Endothelial cell (in vitro differentiated cells): ENCODE results near the gene CRACR2B. TPM values are rescaled to one million over a fixed set of nuclear protein-coding genes. Genes with fewer than 3 reads are reported as not detected.

ENCODE experiments used
- DNase-seq: peaks from one replicate; pipeline ENCODE4 v3.0.0; 2021; ENCODE audit warnings: low spot score
- H3K27ac Mint-ChIP-seq: one replicate; pipeline ENCODE4 v1.8.0; 2021; ENCODE audit warnings: mixed read lengths, inconsistent platforms; ENCODE audit not compliant: unreplicated experiment
- H3K27me3 Mint-ChIP-seq: one replicate; pipeline ENCODE4 v1.8.0; 2021; ENCODE audit warnings: mild to moderate bottlenecking, moderate library complexity, mixed read lengths, inconsistent platforms; ENCODE audit not compliant: unreplicated experiment
- H3K36me3 Mint-ChIP-seq: one replicate; pipeline ENCODE4 v1.8.0; 2021; ENCODE audit warnings: mild to moderate bottlenecking, low read depth, mixed read lengths, inconsistent platforms; ENCODE audit not compliant: unreplicated experiment
- H3K4me1 Mint-ChIP-seq: one replicate; pipeline ENCODE4 v1.8.0; 2021; ENCODE audit warnings: mild to moderate bottlenecking, mixed read lengths, inconsistent platforms; ENCODE audit not compliant: unreplicated experiment
- H3K4me3 Mint-ChIP-seq: one replicate; pipeline ENCODE4 v1.8.0; 2021; ENCODE audit warnings: mild to moderate bottlenecking, mixed read lengths, inconsistent platforms; ENCODE audit not compliant: unreplicated experiment
- H3K9me3 Mint-ChIP-seq: one replicate; pipeline ENCODE4 v1.8.0; 2021; ENCODE audit warnings: mixed read lengths, inconsistent platforms; ENCODE audit not compliant: unreplicated experiment
- CTCF ChIP-seq: fragments of 200-600 bp; sonication (generic); IDR thresholded peaks from one replicate; pipeline ENCODE4 v1.5.0; 2021; ENCODE audit warnings: antibody characterized with exemption; ENCODE audit not compliant: unreplicated experiment
- total RNA-seq: library from RNA; stranded (reverse); fragmentation: NEBNext Ultra II Directional; extraction: Animal tissue kit (Norgen Biotek cat#: 25700); gene quantifications from one replicate; pipeline ENCODE4 v1.2.1, GENCODE V29; 2021; ENCODE audit not compliant: unreplicated experiment

CRACR2B gene
- total RNA-seq, 1 donor from 2014 or later = 28.8 TPM

GRCh38 chr11:783581-784015, 44.1 kb upstream of the CRACR2B start:
- Mint-ChIP-seq H3K9me3 (no peaks in the 10 kb centered on the region), H3K4me3 (peak overlapping the region; percentile 31), H3K27ac (no peak overlapping the region), H3K27me3 (peaks cover 8% of the 10 kb centered on the region), H3K4me1 (peaks cover 7% of the 10 kb centered on the region), H3K36me3 (peaks cover 6% of the 10 kb centered on the region)
- DNase-seq = peak; percentile 84
- peak; percentile 39 for TF ChIP-seq CTCF

GRCh38 chr11:786235-787083, 41.3 kb upstream of the CRACR2B start:
- no peak overlapping the region for H3K4me3 Mint-ChIP-seq
- H3K4me1 Mint-ChIP-seq = peaks cover 5% of the 10 kb centered on the region
- no peaks in the 10 kb centered on the region for H3K9me3 Mint-ChIP-seq
- H3K36me3 Mint-ChIP-seq = peaks cover 3% of the 10 kb centered on the region
- H3K27ac Mint-ChIP-seq = no peak overlapping the region
- no peak for DNase-seq
- peaks cover 11% of the 10 kb centered on the region for H3K27me3 Mint-ChIP-seq
- TF ChIP-seq CTCF = no peak

- H3K36me3 Mint-ChIP-seq = peaks cover 3% of the 10 kb centered on the region
- H3K27ac Mint-ChIP-seq = no peak overlapping the region
- H3K9me3 Mint-ChIP-seq = no peaks in the 10 kb centered on the region
- H3K4me3 Mint-ChIP-seq = no peak overlapping the region
- DNase-seq = no peak
- peaks cover 5% of the 10 kb centered on the region for H3K4me1 Mint-ChIP-seq
- peaks cover 13% of the 10 kb centered on the region for H3K27me3 Mint-ChIP-seq
- no peak for TF ChIP-seq CTCF
Measured at GRCh38 chr11:787084-787675, 40.5 kb upstream of the CRACR2B start.

- Mint-ChIP-seq H3K4me3 (no peak overlapping the region), H3K27ac (no peak overlapping the region), H3K4me1 (peaks cover 5% of the 10 kb centered on the region), H3K9me3 (no peaks in the 10 kb centered on the region), H3K27me3 (peaks cover 14% of the 10 kb centered on the region), H3K36me3 (peaks cover 3% of the 10 kb centered on the region)
- no peak for TF ChIP-seq CTCF
- DNase-seq = no peak
Measured at GRCh38 chr11:788009-788640, 39.6 kb upstream of the CRACR2B start.
